Subcutaneous adipose tissue (tissue), 4 donors: Measurements from ENCODE around the gene FUT2. TPM values are rescaled to one million over a fixed set of nuclear protein-coding genes. Genes with fewer than 3 reads are reported as not detected.

Experiments used
- total RNA-seq, 4 donors: library from RNA; depleted of rRNA; stranded (reverse); fragments of >200 nt; gene quantifications; one replicate each; pipeline ENCODE4 v1.1.0, GENCODE V29; 2016
- TF ChIP-seq, protein P1 (sequence below): fragments of 450-650 bp; IDR thresholded peaks from one replicate; pipeline ENCODE4 v1.5.1; 2016; ENCODE audit warnings: low read depth, mild to moderate bottlenecking, control low read depth, antibody characterized with exemption, moderate library complexity

The FUT2 gene
- total RNA-seq, 4 donors from 2014 or later, result not detected

DNA sequence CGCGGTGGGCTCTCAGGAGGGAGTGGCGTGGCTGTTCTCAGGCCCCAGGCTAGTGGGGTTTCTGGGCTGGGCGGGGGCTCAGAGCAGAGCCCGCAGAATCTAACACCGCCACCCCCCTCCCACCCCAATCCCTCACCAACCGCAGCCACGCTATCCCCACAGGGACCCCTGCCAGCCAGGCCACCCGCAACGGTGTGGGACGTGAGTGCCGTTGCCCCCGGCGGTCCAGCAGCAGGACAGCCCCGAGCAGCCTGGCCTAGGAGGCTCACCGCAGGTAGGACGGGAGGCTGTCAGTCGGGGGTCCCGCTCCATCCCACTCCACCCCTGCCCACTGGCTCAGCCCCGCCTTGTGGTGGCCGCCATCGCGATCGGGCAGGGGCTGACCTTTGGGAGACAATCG is 22.8 kb upstream of the FUT2 start, which contains the start of gene NTN5:
Gene NTN5 (minus strand): TSS at position 24 of the 400 bp plus-strand sequence. CDS start 2,031 bp downstream, outside the sequence.
- TF ChIP-seq, protein P1, sequence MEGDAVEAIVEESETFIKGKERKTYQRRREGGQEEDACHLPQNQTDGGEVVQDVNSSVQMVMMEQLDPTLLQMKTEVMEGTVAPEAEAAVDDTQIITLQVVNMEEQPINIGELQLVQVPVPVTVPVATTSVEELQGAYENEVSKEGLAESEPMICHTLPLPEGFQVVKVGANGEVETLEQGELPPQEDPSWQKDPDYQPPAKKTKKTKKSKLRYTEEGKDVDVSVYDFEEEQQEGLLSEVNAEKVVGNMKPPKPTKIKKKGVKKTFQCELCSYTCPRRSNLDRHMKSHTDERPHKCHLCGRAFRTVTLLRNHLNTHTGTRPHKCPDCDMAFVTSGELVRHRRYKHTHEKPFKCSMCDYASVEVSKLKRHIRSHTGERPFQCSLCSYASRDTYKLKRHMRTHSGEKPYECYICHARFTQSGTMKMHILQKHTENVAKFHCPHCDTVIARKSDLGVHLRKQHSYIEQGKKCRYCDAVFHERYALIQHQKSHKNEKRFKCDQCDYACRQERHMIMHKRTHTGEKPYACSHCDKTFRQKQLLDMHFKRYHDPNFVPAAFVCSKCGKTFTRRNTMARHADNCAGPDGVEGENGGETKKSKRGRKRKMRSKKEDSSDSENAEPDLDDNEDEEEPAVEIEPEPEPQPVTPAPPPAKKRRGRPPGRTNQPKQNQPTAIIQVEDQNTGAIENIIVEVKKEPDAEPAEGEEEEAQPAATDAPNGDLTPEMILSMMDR, result no peak

DNA sequence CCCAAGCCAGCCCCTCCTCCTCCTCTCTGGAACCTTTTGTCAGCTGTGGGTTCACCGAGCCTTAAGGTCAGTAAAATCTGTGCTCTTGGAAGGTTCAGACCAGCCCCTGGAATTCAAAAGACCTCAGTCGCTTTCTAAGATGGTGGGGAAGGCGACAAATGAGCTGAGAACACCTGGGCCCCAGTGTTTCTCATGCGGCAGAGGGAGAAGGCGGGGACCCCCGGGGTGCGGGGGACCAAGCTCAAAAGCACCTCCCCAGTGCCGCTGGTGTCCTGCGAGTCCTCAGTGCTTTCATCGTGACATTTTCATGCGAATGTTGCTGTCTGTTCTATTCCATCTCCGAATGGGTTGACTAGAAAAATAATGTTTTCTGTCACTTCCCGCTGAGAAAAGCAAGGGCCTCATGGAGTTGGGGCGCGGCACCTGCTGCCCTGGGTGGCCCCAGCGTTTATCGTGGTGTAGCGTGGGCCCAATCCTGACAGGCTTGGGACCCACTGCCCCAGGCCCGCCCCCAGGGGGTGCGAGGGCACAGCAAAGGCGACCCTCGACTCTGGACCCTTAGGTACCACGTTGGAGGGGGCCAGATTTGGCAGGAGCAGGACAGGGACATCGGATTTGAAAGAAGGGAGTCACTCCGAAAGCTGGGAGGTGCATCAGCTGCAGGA is 22.2 kb upstream of the FUT2 start:
- TF ChIP-seq, protein P1, result no peak

DNA sequence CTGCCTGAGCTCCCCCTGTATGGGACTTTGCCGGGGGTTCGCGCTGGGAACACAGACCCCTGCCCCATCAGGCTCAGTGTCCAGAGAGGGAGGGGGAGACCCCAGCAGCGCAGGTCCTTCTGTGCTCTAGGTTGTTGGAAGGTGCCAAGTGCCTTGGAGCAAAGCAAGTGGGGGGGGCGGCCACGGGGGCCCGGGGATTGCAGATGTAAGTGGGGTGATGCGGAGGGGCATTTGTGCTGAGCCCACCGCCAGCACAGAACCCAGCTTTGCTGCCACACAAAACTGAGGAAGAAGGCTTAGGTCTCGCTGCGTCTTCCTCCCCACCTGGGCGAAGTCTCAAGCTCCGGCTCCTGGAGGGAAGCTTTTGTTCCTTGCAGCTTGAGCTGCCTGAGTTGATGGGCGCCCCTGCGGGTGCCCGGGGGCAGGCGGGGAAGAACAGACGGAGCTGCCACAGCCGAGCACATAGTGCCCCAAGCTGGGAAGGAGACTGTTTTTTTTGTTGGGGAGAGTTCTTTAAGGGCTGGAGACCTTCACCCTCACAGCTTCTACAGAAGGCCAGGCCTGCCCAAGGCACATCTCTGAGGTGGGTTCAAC is 21.5 kb upstream of the FUT2 start:
- TF ChIP-seq, protein P1, result no peak

DNA sequence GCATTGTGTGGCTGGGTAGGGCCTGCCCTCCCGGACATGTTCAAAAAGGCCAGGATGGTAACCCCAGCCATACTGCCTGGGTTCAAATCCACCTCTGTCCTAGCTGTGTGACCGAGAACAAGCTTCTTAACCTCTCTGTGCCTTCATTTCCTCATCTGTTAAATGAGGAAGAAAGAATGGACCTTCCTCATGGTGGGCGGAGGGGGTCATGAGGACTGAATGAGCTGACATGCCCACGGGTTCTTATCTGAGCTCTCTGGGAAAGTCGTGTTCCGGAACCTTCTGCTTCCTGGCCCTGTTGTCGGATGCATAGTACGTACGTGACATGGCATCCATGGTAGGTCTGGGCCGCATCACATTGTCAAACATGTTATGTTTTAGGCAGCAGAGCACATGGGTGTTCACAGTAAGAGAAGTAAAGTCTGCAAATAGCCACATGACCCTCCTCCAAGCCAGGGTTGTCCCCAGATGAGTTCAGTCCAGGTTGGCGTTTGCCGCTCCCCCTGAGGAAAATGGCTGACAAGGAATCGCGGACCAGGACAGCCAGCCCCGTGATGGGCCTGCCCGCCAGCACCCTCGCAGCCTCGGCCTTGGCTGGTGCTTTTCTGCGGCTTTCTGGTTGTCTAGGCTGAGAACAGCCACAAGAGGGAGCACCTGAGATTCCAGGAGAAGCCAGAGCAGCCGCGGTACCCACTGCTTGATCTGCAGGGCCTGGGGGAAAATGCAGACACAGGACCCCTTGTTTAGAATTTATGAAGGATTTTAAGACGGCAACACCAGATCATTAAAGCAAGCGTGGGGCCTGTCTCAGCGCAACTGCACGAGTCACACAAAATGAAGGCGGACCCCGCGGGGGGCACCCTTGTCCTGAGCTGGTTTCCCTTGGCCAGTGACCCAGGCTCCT is 20.6 kb upstream of the FUT2 start:
- TF ChIP-seq, protein P1, result no peak

DNA sequence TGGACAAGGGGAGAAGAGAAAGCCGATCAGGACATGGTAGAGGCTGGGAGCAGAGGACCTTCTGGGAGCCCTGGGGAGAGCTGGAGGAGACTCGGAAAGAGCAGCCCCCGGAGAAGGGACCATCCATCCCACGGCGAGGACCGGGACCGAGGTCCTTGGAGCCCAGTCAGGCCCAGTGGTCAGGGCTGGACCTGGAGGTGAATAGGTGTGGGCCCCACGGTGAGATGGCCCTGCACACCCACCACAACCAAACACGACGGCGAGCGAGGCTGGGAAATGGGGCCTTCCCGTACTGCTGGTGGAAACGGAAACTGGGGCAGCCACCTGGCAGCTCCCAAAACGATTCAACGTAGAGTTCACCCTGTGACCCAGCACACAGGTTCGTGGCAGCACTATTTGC is 19.3 kb upstream of the FUT2 start:
- TF ChIP-seq, protein P1, result no peak

DNA sequence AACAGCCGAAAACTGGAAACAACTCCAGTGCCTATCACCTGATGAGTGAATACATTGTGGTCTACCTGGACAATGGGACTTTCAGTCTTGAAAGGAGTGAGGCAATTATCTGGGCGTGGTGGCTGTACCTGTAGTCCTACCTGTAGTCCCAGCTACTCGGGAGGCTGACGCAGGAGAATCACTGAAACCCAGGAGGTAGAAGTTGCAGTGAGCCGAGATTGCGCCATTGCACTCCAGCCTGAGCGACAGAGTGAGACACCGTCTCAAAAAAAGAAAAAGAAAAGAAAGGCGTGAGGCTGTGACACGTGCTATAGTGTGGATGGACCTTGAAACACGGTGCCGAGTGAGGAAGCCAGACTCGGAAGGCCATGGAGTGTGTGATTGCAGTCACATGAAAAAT is 18.9 kb upstream of the FUT2 start:
- TF ChIP-seq, protein P1, result no peak

DNA sequence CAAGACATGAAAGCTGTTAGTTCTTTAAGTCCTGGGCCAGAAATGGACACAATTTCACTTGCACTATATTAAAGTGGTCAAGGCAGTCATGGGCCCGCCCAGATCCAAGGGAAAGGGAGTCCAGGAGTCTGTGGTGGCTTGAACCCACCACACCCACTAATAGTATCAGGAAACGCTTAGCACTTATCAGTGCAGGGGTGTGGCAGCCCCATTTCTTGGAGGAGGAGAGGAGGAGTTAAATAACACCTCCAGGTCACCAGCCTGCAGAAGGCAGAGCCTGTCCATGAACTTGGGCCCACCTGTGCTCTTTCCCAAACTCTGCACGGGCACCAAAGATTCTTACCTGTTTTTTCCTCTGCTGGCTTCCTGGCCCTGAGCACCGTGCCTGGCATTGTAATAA is 17.6 kb upstream of the FUT2 start:
- TF ChIP-seq, protein P1, result no peak
